OCI-LY3 (cell line): ENCODE results near the gene STK17A.

Source experiments
- EZH2phosphoT487 ChIP-seq: fragments of 200-600 bp; shearing (Covaris generic); IDR thresholded peaks from 2 replicates; pipeline ENCODE4 v1.6.1; 2018; ENCODE audit warnings: antibody characterized with exemption, mixed run types, low read depth
- TF ChIP-seq, protein P1 (sequence below): fragments of 200-600, 300-600 bp; sonication (generic); IDR thresholded peaks from 2 replicates; pipeline ENCODE4 v1.5.1; 2014; ENCODE audit warnings: antibody characterized with exemption, low read length, low read depth

DNA sequence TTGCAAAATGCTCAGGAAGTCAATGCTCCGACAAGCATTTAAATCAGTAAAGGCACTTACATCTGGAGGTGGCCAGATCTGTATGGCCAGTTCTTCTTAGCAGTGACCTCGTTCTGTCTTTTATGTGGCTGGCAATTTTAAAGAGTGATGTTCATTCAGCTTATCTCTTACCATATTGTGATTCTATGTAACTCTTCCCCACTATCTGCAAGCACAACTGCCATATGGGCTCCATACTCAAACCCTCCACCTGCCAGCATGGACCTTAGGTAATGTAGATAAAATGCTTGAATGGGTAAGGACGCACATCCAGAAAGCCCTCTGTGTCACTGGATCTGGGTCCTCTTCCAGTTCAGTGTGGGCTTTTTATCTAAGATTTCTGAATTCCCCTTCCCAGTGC, 42.4 kb upstream of the STK17A start:
- TF ChIP-seq, protein P1, sequence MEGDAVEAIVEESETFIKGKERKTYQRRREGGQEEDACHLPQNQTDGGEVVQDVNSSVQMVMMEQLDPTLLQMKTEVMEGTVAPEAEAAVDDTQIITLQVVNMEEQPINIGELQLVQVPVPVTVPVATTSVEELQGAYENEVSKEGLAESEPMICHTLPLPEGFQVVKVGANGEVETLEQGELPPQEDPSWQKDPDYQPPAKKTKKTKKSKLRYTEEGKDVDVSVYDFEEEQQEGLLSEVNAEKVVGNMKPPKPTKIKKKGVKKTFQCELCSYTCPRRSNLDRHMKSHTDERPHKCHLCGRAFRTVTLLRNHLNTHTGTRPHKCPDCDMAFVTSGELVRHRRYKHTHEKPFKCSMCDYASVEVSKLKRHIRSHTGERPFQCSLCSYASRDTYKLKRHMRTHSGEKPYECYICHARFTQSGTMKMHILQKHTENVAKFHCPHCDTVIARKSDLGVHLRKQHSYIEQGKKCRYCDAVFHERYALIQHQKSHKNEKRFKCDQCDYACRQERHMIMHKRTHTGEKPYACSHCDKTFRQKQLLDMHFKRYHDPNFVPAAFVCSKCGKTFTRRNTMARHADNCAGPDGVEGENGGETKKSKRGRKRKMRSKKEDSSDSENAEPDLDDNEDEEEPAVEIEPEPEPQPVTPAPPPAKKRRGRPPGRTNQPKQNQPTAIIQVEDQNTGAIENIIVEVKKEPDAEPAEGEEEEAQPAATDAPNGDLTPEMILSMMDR = no peak
- no peak for TF ChIP-seq EZH2phosphoT487
